ENCODE results near the gene RBM38. TPM values are rescaled to one million over a fixed set of nuclear protein-coding genes. Genes with fewer than 3 reads are reported as not detected.
"Not testable (repeated sequence)": the region's sequence is repeated elsewhere in the genome, so short reads cannot be mapped to it uniquely, and the experiment has no call there.

Gene RBM38
- total RNA-seq, 2 donors from 2014 or later = 176 to 257 TPM

DNA sequence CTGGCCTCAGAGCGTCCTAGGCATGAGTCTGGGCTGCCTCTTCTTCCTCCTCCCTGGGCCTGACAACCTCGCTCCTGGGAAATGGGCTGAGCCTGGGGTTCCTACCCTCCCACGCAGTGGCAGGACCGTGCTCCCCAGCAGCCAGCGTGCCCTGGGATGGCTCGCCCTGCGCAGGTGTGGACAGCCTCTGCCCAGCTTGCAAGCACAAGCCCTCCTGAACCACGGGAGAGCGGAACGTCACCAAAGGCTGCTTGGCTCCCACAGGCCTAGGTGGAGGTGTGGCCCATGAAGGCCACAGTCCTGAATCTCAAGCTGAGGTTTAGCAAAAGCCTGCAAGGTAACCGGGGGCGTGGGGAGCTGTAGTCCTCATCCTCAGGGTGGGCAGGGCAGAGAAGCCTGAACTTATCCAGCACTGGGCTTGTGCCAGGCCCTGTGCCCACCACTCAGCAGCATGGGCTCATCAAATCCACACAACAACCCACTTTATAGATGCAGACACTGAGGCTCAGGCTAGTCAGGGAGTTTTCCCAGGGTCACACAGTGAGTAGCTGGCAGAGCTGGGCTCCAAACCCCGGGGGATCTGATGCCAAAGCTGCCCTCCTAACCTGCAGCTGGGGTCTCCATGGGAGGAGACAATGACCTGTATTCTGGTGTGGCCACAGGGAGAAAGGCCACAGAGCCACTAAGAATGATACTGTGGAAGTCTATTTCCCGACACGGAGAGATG, 25.3 kb downstream of the RBM38 start:
- no peak for DNase-seq
- Mint-ChIP-seq H3K27me3 (no peaks in the 10 kb centered on the region), H3K4me3 (no peak overlapping the region), H3K27ac (no peak overlapping the region), H3K4me1 (peaks cover 17% of the 10 kb centered on the region), H3K36me3 (ENCODE audit: low read depth) (no peaks in the 10 kb centered on the region)
- ATAC-seq = no peak
- H3K9me3 ChIP-seq (ENCODE audit: control insufficient read depth, low read length, poor library complexity, severe bottlenecking) = no peaks in the 10 kb centered on the region

- ATAC-seq = no peak
- Mint-ChIP-seq H3K27ac (no peak overlapping the region), H3K27me3 (no peaks in the 10 kb centered on the region), H3K36me3 (ENCODE audit: low read depth) (no peaks in the 10 kb centered on the region), H3K4me1 (peaks cover 21% of the 10 kb centered on the region), H3K4me3 (no peak overlapping the region)
- H3K9me3 ChIP-seq (ENCODE audit: control insufficient read depth, low read length, poor library complexity, severe bottlenecking) = no peaks in the 10 kb centered on the region
- no peak for DNase-seq
Observed at GRCh38 chr20:57417051-57417689, 26.0 kb downstream of the RBM38 start.

- H3K4me1 Mint-ChIP-seq = peaks cover 16% of the 10 kb centered on the region
- no peak overlapping the region for H3K27ac Mint-ChIP-seq
- ATAC-seq = no peak
- DNase-seq = no peak
- no peaks in the 10 kb centered on the region for H3K36me3 Mint-ChIP-seq (ENCODE audit: low read depth)
- H3K9me3 ChIP-seq (ENCODE audit: control insufficient read depth, low read length, poor library complexity, severe bottlenecking) = no peaks in the 10 kb centered on the region
- no peaks in the 10 kb centered on the region for H3K27me3 Mint-ChIP-seq
- H3K4me3 Mint-ChIP-seq = no peak overlapping the region
Observed at GRCh38 chr20:57417830-57418780, 26.9 kb downstream of the RBM38 start.

- H3K4me1 Mint-ChIP-seq = peaks cover 18% of the 10 kb centered on the region
- not testable (repeated sequence) for H3K27me3 Mint-ChIP-seq; H3K36me3 Mint-ChIP-seq (ENCODE audit: low read depth); DNase-seq; ATAC-seq; H3K27ac Mint-ChIP-seq; H3K4me3 Mint-ChIP-seq; H3K9me3 ChIP-seq (ENCODE audit: control insufficient read depth, low read length, poor library complexity, severe bottlenecking)
Observed at GRCh38 chr20:57419479-57419878, 28.3 kb downstream of the RBM38 start.

DNA sequence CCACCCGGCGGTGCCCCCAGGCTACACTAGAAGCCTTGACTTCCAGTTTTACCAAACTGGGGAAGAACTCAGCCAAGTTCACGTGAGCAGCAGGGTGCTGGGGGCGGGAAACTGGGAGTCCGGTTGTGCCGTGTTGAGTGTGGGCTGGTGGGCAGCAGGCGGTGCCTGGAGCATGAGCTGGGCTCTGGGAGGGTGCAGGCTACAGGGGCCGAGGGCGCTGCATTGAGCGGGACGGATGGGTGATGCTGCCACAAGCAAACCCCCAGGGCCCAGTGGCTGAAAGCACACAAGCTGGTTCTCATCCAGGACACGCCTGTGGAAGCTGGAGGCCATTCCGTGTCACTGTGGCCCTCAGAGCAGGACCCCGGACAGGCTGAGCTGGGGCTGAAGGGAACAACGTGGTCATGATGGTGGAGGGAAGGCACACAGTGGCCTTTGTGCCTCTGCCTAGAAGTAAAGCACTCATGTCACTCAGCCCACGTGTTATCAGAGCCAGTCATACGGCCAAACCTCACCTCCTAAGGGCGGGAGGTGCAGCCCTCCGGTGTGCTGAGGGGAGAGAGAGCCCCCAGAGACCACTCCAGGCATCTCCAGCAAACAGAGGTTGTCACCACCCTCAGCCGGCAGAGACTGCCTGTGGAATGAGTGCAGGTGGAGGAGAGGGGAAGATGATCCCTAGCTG, 29.5 kb downstream of the RBM38 start:
- Mint-ChIP-seq H3K4me1 (peaks cover 21% of the 10 kb centered on the region), H3K27ac (no peak overlapping the region), H3K4me3 (no peak overlapping the region), H3K36me3 (ENCODE audit: low read depth) (no peaks in the 10 kb centered on the region), H3K27me3 (no peaks in the 10 kb centered on the region)
- ATAC-seq = no peak
- DNase-seq = no peak
- H3K9me3 ChIP-seq (ENCODE audit: control insufficient read depth, low read length, poor library complexity, severe bottlenecking) = no peaks in the 10 kb centered on the region

DNA sequence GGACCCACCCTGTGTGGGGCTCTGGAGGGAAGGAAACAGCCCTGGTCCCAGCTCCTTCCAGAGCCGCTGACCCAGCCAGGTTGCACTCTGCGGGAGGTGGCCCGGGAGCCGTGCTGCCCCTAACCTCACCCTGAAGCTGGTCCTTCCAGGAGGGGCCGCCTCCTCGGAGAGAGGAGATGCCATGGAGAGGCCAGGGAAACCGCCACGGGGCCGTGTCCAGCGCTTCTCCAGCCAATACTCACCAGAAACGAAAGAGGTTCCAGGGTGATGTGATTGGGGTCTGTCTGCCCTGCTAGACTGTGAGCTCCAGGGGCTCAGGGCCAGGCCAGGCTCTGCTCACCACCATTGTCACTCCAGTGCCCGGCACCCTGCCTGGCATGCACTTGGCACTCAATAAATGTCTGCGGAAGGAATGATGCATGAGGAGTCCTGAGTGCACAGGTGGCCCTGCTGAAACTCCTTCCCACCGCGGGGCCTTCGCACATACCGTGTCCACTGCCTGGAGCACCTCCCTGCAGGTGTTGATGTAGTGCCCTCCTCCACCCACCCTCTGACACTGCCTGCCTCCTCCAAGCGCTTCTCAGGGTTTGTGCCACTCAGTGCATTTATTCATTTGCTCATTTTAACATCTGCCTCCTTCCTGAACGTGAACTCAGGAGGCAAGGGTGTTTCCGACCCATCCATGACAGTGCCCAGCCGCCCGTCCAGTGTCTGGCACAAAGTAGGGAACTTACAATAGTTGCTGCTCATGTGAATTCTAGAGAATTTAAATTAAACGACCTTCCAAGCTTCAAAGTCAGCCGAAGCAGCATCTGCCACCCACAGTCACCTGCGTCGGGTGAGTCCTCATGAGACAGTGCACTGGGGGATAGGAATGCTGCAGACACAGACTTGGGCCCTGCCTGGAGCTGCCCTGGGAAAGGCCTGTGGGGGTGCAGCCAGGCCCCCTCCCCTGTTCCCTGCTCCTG, 30.3 kb downstream of the RBM38 start:
- ATAC-seq = no peak
- Mint-ChIP-seq H3K36me3 (ENCODE audit: low read depth) (no peaks in the 10 kb centered on the region), H3K4me3 (no peak overlapping the region), H3K27me3 (no peaks in the 10 kb centered on the region), H3K27ac (no peak overlapping the region), H3K4me1 (peaks cover 25% of the 10 kb centered on the region)
- no peak for DNase-seq
- no peaks in the 10 kb centered on the region for H3K9me3 ChIP-seq (ENCODE audit: control insufficient read depth, low read length, poor library complexity, severe bottlenecking)

GRCh38 chr20:57422254-57422653, 31.1 kb downstream of the RBM38 start:
- DNase-seq = no peak
- Mint-ChIP-seq H3K4me1 (peaks cover 27% of the 10 kb centered on the region), H3K36me3 (ENCODE audit: low read depth) (no peaks in the 10 kb centered on the region), H3K27me3 (no peaks in the 10 kb centered on the region), H3K4me3 (no peak overlapping the region), H3K27ac (no peak overlapping the region)
- no peak for ATAC-seq
- H3K9me3 ChIP-seq (ENCODE audit: control insufficient read depth, low read length, poor library complexity, severe bottlenecking) = no peaks in the 10 kb centered on the region

DNA sequence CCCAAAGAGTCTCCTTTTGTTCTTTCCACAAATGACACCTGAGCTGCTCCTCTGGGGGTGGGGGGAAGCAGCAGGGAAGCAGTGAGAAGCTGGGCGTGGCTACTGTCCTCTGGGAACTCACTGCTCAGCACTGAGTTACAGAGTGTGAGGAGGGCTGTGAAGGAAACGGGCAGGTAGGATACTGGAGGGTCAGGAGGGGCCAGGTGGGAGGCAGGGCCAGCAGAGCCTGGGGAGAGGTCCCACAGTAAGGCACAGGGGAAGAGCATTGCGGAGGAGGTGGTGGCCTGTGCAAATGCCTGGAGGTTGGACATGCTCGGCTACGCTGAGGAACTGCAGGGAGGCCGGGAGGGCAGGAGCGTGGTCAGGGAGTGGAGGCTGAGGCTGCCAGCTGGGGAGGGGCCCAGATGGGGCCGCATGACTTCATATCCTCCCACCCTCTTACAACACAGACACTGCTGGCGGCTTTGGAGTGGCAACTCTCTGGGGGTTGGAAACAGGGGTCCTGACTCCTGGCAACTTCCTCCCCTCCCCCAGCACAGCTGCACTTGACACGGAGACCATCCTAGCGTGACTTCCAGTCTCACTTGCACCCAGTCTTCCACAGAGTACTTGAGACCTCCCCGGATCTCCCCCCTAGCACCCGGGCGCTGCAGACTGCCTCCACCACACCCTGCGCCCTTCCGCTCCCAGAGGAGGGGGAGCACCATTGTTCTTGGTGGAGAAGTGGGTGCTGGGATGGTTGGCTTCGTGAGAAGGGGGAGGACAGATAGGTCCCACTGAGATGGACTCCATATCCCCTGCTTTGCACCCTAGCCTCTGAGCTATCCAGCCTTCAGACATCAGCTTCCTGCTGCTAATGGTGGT, 34.2 kb downstream of the RBM38 start:
- H3K4me1 Mint-ChIP-seq = peaks cover 30% of the 10 kb centered on the region

DNA sequence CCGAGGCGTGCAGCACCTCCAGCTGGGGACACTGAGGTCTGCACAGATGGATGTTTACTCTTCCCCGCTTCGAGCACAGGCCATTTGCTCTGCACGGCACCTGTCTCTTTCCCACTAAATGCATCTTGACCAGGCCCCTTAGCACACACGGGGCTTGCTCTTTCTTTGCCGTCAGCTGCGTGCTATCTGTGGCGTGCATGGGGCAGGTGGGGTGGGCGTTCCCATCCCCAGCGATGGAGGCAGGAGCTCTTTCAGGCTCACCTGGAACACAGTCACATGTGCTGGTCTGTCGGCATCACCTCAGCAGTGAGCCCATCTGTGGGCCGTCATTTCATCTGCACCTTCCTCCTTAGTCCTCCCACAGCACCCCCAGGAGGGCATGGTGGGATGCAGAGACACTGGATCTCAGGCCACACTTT, 35.1 kb downstream of the RBM38 start:
- H3K9me3 ChIP-seq (ENCODE audit: control insufficient read depth, low read length, poor library complexity, severe bottlenecking) = no peaks in the 10 kb centered on the region
- no peak overlapping the region for H3K27ac Mint-ChIP-seq
- no peak overlapping the region for H3K4me3 Mint-ChIP-seq
- H3K4me1 Mint-ChIP-seq = peaks cover 31% of the 10 kb centered on the region
- H3K36me3 Mint-ChIP-seq (ENCODE audit: low read depth) = no peaks in the 10 kb centered on the region
- no peaks in the 10 kb centered on the region for H3K27me3 Mint-ChIP-seq
- DNase-seq = no peak
- ATAC-seq = no peak

More for the DNA sequence above, 34.2 kb downstream of the RBM38 start:
- no peak overlapping the region for H3K27ac Mint-ChIP-seq
- H3K9me3 ChIP-seq (ENCODE audit: control insufficient read depth, low read length, poor library complexity, severe bottlenecking) = no peaks in the 10 kb centered on the region
- ATAC-seq = no peak
- no peak overlapping the region for H3K4me3 Mint-ChIP-seq
- H3K36me3 Mint-ChIP-seq (ENCODE audit: low read depth) = no peaks in the 10 kb centered on the region
- no peak for DNase-seq
- H3K27me3 Mint-ChIP-seq = no peaks in the 10 kb centered on the region

DNA sequence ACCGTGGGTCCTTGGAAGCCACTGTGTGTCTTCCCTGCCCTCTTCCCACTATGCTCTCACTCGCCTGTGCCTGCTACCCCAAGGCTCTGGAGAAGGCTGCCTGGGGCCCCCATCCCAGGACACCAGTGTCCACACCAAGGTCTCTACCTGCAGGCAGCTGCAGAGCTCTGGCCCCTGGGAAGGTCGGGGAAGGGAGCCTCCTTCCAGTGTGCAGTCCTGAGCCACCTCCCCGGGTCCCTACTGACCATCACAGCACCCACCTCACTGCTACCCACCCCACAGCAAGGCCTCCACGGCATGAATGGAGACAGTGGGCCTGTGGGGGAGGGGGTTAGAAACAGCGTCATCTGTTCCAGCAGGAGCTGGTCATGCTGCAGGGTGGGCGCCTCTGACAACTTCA, 35.6 kb downstream of the RBM38 start:
- no peaks in the 10 kb centered on the region for H3K9me3 ChIP-seq (ENCODE audit: control insufficient read depth, low read length, poor library complexity, severe bottlenecking)
- H3K27me3 Mint-ChIP-seq = no peaks in the 10 kb centered on the region
- no peak overlapping the region for H3K27ac Mint-ChIP-seq
- DNase-seq (no peak), ATAC-seq (no peak)
- peaks cover 33% of the 10 kb centered on the region for H3K4me1 Mint-ChIP-seq
- no peaks in the 10 kb centered on the region for H3K36me3 Mint-ChIP-seq (ENCODE audit: low read depth)
- H3K4me3 Mint-ChIP-seq = no peak overlapping the region

DNA sequence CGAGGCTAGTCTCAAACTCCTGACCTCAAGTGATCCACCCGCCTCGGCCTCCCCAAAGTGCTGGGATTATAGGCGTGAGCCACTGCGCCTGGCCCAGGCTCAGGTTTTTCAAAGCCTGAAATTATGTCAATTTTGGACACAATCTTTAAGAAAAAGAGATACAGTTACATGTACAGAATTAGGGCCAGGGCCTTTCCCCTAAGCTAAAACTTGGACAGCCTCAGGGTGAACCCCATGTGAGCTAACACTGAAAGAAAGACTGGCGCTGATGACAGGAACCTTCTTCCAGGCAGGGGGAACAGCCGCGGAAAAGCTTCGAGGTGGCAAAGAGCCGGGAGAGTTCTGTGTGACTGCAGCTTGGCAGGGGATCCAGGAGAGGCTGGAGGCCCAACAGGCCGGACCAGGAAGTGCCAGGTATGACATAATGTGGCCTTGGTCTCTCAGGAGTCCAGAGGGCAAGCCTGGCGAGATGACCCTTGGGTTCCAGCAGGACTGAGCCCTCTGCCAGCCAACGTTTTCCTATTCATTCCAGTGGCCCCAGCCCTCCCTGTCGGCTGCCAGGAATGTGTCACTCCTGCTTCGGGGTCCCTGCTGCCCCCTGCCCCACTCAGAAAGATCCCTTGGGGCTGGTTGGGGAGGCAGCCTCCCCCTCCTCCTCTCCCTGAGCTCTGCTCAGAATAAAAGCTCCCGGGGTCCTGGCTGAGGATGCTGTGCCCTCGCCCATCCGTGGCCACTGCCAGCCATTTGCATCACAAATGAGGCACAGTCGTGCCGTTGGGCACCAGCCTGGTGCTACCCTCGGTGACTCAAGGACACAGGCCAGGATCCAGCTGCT, 37.3 kb downstream of the RBM38 start:
- H3K4me3 Mint-ChIP-seq = no peak overlapping the region

More for the DNA sequence above, 37.3 kb downstream of the RBM38 start:
- no peaks in the 10 kb centered on the region for H3K9me3 ChIP-seq (ENCODE audit: control insufficient read depth, low read length, poor library complexity, severe bottlenecking)
- no peak for ATAC-seq
- Mint-ChIP-seq H3K27me3 (no peaks in the 10 kb centered on the region), H3K27ac (no peak overlapping the region), H3K4me1 (peaks cover 45% of the 10 kb centered on the region), H3K36me3 (ENCODE audit: low read depth) (no peaks in the 10 kb centered on the region)
- no peak for DNase-seq

Data from T-helper 17 cell (primary cell).